ENCODE results near the gene C4A.
"Not testable (repeated sequence)": the region's sequence is repeated elsewhere in the genome, so short reads cannot be mapped to it uniquely, and the experiment has no call there.

DNA sequence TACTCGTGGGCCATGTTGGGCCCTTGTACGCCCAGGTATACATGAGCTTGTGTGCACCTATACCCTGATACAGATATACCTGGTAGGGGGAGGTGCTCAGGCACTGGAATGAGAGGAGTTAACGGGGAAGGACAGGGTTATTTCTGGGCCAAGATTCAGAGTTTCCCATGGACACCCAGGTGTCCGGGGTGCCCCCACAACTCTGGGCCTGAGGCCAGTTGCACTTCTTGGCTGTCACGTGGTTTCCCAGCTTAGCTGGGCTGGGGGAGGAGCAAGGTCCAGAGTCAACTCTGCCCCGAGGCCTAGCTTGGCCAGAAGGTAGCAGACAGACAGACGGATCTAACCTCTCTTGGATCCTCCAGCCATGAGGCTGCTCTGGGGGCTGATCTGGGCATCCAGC is at the start of gene C4A:
- TF ChIP-seq, protein P1, sequence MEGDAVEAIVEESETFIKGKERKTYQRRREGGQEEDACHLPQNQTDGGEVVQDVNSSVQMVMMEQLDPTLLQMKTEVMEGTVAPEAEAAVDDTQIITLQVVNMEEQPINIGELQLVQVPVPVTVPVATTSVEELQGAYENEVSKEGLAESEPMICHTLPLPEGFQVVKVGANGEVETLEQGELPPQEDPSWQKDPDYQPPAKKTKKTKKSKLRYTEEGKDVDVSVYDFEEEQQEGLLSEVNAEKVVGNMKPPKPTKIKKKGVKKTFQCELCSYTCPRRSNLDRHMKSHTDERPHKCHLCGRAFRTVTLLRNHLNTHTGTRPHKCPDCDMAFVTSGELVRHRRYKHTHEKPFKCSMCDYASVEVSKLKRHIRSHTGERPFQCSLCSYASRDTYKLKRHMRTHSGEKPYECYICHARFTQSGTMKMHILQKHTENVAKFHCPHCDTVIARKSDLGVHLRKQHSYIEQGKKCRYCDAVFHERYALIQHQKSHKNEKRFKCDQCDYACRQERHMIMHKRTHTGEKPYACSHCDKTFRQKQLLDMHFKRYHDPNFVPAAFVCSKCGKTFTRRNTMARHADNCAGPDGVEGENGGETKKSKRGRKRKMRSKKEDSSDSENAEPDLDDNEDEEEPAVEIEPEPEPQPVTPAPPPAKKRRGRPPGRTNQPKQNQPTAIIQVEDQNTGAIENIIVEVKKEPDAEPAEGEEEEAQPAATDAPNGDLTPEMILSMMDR (IDR thresholded peaks at IDR 0.05; ENCODE audit: insufficient read depth, low read depth, low read length), result not testable (repeated sequence)
- TF ChIP-seq EZH2 (IDR thresholded peaks at IDR 0.05; ENCODE audit: insufficient read depth, low read length), result not testable (repeated sequence)

All from astrocyte (in vitro differentiated cells and primary cell).